K562 (cell line): Measurements from ENCODE around the gene TRIM3. TPM values are rescaled to one million over a fixed set of nuclear protein-coding genes. Genes with fewer than 3 reads are reported as not detected.

ENCODE experiments used
- ADNP ChIP-seq: fragments of 200-800 bp; sonication (Bioruptor generic); IDR thresholded peaks from 2 replicates; pipeline ENCODE4 v1.6.1; 2016; ENCODE audit warnings: missing genetic modification characterization, missing compliant biosample characterization
- ARNT ChIP-seq, 2 experiments: fragments of 450-650 bp; IDR thresholded peaks; 2 replicates each; pipeline ENCODE4 v1.6.1; 2016; ENCODE audit warnings: mild to moderate bottlenecking in 1 of 2
- E2F3 ChIP-seq: fragments of 250-450 bp; sonication (Bioruptor Pico); IDR thresholded peaks from 2 replicates; pipeline ENCODE4 v1.4.0; 2020; ENCODE audit warnings: mild to moderate bottlenecking
- ERF ChIP-seq: fragments of 450-650 bp; formaldehyde crosslinking; IDR thresholded peaks from 2 replicates; pipeline ENCODE4 v1.4.0; 2020; ENCODE audit warnings: mild to moderate bottlenecking, mixed read lengths
- KLF1 ChIP-seq: fragments of 450-650 bp; IDR thresholded peaks from 2 replicates; pipeline ENCODE4 v1.6.1; 2016; ENCODE audit warnings: missing genetic modification characterization, missing compliant biosample characterization
- LCOR ChIP-seq: sonication (generic); formaldehyde crosslinking; IDR thresholded peaks from 2 replicates; pipeline ENCODE4 v1.8.0; 2022; ENCODE audit warnings: mild to moderate bottlenecking, missing genetic modification reagents
- MTA3 ChIP-seq: fragments of 450-650 bp; formaldehyde crosslinking; IDR thresholded peaks from 2 replicates; pipeline ENCODE4 v1.6.1; 2017; ENCODE audit warnings: mild to moderate bottlenecking, borderline replicate concordance
- NFXL1 ChIP-seq: fragments of 450-650 bp; formaldehyde crosslinking; IDR thresholded peaks from 2 replicates; pipeline ENCODE4 v1.4.0; 2021; ENCODE audit warnings: mild to moderate bottlenecking
- NR2C1 ChIP-seq, 2 experiments: fragments of 450-650 bp; IDR thresholded peaks; 2 replicates each; pipeline ENCODE4 v1.6.1; 2017; ENCODE audit warnings: mild to moderate bottlenecking in 2 of 2, antibody characterized with exemption in 1 of 2, inconsistent platforms in 1 of 2, missing compliant biosample characterization in 1 of 2, missing genetic modification characterization in 1 of 2
- PHF8 ChIP-seq: fragments of 200-600 bp; sonication (generic); IDR thresholded peaks from 2 replicates; pipeline ENCODE4 v1.6.1; 2012; ENCODE audit warnings: mixed run types, mild to moderate bottlenecking, inconsistent platforms, low read length, moderate library complexity, borderline replicate concordance
- POLR2AphosphoS2 ChIP-seq: IDR thresholded peaks from 2 replicates; pipeline ENCODE4 v1.6.1; 2012; ENCODE audit warnings: low read length, improper control_type of control experiment
- POLR2G ChIP-seq: fragments of 200-400 bp; formaldehyde crosslinking; IDR thresholded peaks from 2 replicates; pipeline ENCODE4 v1.6.1; 2017; ENCODE audit warnings: low read depth, mild to moderate bottlenecking, antibody characterized with exemption, low read length, moderate library complexity
- RAD51 ChIP-seq: fragments of 450-650 bp; IDR thresholded peaks from 2 replicates; pipeline ENCODE4 v1.7.1; 2016; ENCODE audit warnings: low read depth, mild to moderate bottlenecking, borderline replicate concordance
- SAFB ChIP-seq: fragments of 200-400 bp; formaldehyde crosslinking; IDR thresholded peaks from 2 replicates; pipeline ENCODE4 v1.6.1; 2017; ENCODE audit warnings: low read depth, low read length, borderline replicate concordance
- ZBED1 ChIP-seq: IDR thresholded peaks from 2 replicates; pipeline ENCODE4 v1.6.1; 2014
- ZBTB8A ChIP-seq: fragments of 450-650 bp; IDR thresholded peaks from 2 replicates; pipeline ENCODE4 v1.6.1; 2018; ENCODE audit warnings: mild to moderate bottlenecking, moderate library complexity; ENCODE audit not compliant: partially characterized antibody
- ZC3H11A ChIP-seq: IDR thresholded peaks from 2 replicates; pipeline ENCODE4 v1.6.1; 2012; ENCODE audit warnings: low read depth, low read length, improper control_type of control experiment
- ZNF707 ChIP-seq: fragments of 250-450 bp; sonication (Bioruptor Pico); conservative IDR thresholded peaks from 2 replicates; pipeline ENCODE4 v1.8.0; 2022; ENCODE audit warnings: inconsistent platforms, mild to moderate bottlenecking, moderate library complexity
- polyA plus RNA-seq, 8 experiments: library from polyadenylated mRNA; depleted of rRNA in 4 of 8; stranded (reverse) in 5 of 8; unstranded in 3 of 8; fragments of >200 nt; fragmentation: Nextera tagmentation in 2 of 8; fragmentation: Illumina TruSeq in 1 of 8; extraction: Ambion mirVana in 2 of 8; extraction: Trizol in 1 of 8; gene quantifications; 2 replicates each; pipeline versions ENCODE4 v1.2.1 to v1.2.3, GENCODE V29; 2011 to 2014; ENCODE audit warnings: inconsistent platforms in 1 of 8, missing spikeins in 1 of 8
- total RNA-seq, 7 experiments: library from RNA; depleted of rRNA in 6 of 7; stranded (reverse); fragments of >200 nt in 6 of 7; fragmentation: Illumina TruSeq in 2 of 7; extraction: Trizol in 2 of 7; gene quantifications; 2 replicates each; pipeline versions ENCODE4 v1.2.1 to v1.2.3, GENCODE V29; 2011 to 2021; ENCODE audit warnings: low replicate concordance in 1 of 7
- TF ChIP-seq, protein P1 (sequence below): fragments of 250-450 bp; sonication (Bioruptor Pico); IDR thresholded peaks from 2 replicates; pipeline ENCODE4 v1.8.0; 2022; ENCODE audit warnings: inconsistent platforms, mild to moderate bottlenecking, moderate library complexity, borderline replicate concordance
- TF ChIP-seq, protein P2 (sequence below): conservative IDR thresholded peaks from 2 replicates; pipeline ENCODE4 v1.6.1; 2011; ENCODE audit warnings: low read depth, mild to moderate bottlenecking, low read length; ENCODE audit not compliant: control insufficient read depth
- TF ChIP-seq, protein P3 (sequence below): fragments of 200-800 bp; sonication (Bioruptor generic); IDR thresholded peaks from 2 replicates; pipeline ENCODE4 v1.6.1; 2017; ENCODE audit warnings: missing genetic modification characterization, missing compliant biosample characterization
- TF ChIP-seq, protein P4 (sequence below): sonication (generic); formaldehyde crosslinking; IDR thresholded peaks from 2 replicates; pipeline ENCODE4 v1.8.0; 2022; ENCODE audit warnings: mild to moderate bottlenecking, missing genetic modification reagents
- TF ChIP-seq, protein P5 (sequence below): fragments of 450-650 bp; IDR thresholded peaks from 2 replicates; pipeline ENCODE4 v1.7.0; 2016; ENCODE audit warnings: borderline replicate concordance

The TRIM3 gene
- total and polyA plus RNA-seq, 9 of the 15 experiments (the other 6 are each of a cell fraction or from before 2014, with no cell fraction given): 0.45 to 9.2 (median 4.7) TPM

DNA sequence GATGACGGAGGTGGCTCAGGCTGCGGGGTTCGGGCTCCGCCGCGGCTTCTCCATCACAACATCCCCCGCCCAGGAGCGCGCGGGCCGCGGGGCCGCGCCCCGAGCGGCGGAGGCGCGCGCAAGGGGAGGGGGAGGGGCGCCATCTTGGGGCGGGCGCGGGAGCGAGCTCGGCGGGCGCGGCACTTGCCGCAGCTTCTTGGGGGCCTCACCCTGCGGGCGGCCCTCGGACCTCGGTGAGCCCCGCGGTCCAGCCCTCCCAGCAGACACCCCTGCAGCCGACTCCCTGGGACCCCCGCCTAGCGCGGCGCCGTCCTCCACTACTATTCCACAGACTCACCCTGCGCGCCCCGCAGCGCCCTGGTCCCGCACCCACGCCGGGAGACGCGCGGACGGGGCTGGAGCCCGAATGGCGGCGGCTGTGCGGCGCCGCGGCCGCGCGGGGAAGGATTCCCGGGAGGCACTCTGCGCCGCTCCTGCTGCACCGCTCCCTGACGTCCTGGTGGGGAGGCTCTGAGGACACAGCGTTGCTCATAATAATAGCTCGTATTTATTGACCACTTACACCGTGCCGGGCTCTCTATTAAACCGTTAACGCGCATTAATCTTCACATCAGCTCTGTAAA lies 54.6 kb downstream of the TRIM3 start, which contains the start of gene APBB1 (continued):
- TF ChIP-seq, protein P1, sequence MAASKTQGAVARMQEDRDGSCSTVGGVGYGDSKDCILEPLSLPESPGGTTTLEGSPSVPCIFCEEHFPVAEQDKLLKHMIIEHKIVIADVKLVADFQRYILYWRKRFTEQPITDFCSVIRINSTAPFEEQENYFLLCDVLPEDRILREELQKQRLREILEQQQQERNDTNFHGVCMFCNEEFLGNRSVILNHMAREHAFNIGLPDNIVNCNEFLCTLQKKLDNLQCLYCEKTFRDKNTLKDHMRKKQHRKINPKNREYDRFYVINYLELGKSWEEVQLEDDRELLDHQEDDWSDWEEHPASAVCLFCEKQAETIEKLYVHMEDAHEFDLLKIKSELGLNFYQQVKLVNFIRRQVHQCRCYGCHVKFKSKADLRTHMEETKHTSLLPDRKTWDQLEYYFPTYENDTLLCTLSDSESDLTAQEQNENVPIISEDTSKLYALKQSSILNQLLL: no peak
- TF ChIP-seq, protein P2, sequence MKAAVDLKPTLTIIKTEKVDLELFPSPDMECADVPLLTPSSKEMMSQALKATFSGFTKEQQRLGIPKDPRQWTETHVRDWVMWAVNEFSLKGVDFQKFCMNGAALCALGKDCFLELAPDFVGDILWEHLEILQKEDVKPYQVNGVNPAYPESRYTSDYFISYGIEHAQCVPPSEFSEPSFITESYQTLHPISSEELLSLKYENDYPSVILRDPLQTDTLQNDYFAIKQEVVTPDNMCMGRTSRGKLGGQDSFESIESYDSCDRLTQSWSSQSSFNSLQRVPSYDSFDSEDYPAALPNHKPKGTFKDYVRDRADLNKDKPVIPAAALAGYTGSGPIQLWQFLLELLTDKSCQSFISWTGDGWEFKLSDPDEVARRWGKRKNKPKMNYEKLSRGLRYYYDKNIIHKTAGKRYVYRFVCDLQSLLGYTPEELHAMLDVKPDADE: peak; percentile 55
- TF ChIP-seq, protein P3, sequence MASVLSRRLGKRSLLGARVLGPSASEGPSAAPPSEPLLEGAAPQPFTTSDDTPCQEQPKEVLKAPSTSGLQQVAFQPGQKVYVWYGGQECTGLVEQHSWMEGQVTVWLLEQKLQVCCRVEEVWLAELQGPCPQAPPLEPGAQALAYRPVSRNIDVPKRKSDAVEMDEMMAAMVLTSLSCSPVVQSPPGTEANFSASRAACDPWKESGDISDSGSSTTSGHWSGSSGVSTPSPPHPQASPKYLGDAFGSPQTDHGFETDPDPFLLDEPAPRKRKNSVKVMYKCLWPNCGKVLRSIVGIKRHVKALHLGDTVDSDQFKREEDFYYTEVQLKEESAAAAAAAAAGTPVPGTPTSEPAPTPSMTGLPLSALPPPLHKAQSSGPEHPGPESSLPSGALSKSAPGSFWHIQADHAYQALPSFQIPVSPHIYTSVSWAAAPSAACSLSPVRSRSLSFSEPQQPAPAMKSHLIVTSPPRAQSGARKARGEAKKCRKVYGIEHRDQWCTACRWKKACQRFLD: peak; percentile 62
- TF ChIP-seq MTA3 (peak; percentile 64; the same call in 1 of the 2 replicates), RAD51 (no peak), ADNP (tag) (no peak), ZBTB8A (no peak), NR2C1 (IDR thresholded peaks at IDR 0.05) (no peak), NR2C1 (tag; IDR thresholded peaks at IDR 0.05) (no peak), KLF1 (tag) (no peak), ARNT (IDR thresholded peaks at IDR 0.05) (no peak), NFXL1 (CRISPR knock-in tag) (no peak), POLR2AphosphoS2 (no peak), ERF (CRISPR knock-in tag) (0 out of 2 replicates have a peak, but pooled peaks have one; percentile 12), LCOR (no peak), POLR2G (peak; percentile 84), ZNF707 (CRISPR knock-in tag) (no peak), ZC3H11A (no peak), PHF8 (peak; percentile 74; the same call in 1 of the 2 replicates), E2F3 (CRISPR knock-in tag) (no peak), SAFB (peak; percentile 90), ZBED1 (no peak)
- TF ChIP-seq, protein P4, sequence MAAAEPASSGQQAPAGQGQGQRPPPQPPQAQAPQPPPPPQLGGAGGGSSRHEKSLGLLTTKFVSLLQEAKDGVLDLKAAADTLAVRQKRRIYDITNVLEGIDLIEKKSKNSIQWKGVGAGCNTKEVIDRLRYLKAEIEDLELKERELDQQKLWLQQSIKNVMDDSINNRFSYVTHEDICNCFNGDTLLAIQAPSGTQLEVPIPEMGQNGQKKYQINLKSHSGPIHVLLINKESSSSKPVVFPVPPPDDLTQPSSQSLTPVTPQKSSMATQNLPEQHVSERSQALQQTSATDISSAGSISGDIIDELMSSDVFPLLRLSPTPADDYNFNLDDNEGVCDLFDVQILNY (CRISPR knock-in tag): no peak
- TF ChIP-seq, protein P5, sequence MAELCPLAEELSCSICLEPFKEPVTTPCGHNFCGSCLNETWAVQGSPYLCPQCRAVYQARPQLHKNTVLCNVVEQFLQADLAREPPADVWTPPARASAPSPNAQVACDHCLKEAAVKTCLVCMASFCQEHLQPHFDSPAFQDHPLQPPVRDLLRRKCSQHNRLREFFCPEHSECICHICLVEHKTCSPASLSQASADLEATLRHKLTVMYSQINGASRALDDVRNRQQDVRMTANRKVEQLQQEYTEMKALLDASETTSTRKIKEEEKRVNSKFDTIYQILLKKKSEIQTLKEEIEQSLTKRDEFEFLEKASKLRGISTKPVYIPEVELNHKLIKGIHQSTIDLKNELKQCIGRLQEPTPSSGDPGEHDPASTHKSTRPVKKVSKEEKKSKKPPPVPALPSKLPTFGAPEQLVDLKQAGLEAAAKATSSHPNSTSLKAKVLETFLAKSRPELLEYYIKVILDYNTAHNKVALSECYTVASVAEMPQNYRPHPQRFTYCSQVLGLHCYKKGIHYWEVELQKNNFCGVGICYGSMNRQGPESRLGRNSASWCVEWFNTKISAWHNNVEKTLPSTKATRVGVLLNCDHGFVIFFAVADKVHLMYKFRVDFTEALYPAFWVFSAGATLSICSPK: no peak
